Coronary artery (tissue), 2 donors: ENCODE data around the gene DLG5.
"Not testable (repeated sequence)": the region's sequence is repeated elsewhere in the genome, so short reads cannot be mapped to it uniquely, and the experiment has no call there.

Source experiments
- DNase-seq: peaks from one replicate; pipeline ENCODE4 v3.0.0-alpha.2; 2017; ENCODE audit warnings: low spot score
- H3K27ac ChIP-seq, 2 donors: fragments of 200-600 bp; sonication (generic); one replicate each; pipeline ENCODE4 v1.5.1; 2016 to 2019
- H3K4me3 ChIP-seq: fragments of 200-600 bp; sonication (generic); 2 replicates; pipeline ENCODE4 v1.5.1; 2016; ENCODE audit warnings: mild to moderate bottlenecking, moderate library complexity
- TF ChIP-seq, protein P1 (sequence below): fragments of 200-600 bp; sonication (generic); IDR thresholded peaks from one replicate; pipeline ENCODE4 v1.5.1; 2019; ENCODE audit warnings: antibody characterized with exemption

DLG5 gene

DNA sequence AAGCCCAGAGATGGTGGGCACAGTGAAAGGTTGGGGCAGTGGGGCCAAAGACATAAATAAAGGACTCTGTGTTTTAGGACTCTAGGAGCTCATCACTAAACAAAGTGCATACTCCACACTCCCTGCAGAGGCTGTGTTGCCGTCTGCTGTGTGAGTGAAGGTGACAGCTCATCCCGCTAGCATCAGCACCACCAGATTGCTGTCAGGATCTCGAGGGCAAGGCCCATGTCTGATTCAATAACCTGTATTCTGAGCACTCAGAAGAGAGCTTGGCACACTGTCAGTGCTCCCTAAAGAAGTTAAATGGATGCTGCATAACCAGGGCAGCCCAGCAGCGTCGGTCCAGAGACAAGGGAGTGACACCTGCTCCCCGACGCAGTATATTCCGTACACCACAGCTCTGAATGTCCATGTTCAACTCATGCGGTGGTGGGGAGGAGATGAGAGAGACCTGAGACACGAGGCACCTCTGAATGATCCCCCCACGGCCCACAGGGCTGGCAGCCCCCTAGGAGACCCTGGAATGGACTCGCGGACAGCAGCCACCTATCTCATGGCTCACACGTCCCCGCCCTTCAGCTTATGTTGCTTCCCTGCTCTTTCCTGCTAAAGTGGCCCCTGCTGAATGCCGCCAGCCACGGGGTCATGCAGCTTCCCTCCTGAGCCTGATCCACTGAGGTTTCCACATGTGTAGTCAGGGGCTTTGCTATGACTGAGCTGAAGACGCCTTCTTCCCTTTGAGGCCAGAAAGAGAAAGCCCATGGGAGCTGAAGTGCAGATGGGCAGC, 156.3 kb downstream of the DLG5 start:
- no peak for DNase-seq
- TF ChIP-seq, protein P1, sequence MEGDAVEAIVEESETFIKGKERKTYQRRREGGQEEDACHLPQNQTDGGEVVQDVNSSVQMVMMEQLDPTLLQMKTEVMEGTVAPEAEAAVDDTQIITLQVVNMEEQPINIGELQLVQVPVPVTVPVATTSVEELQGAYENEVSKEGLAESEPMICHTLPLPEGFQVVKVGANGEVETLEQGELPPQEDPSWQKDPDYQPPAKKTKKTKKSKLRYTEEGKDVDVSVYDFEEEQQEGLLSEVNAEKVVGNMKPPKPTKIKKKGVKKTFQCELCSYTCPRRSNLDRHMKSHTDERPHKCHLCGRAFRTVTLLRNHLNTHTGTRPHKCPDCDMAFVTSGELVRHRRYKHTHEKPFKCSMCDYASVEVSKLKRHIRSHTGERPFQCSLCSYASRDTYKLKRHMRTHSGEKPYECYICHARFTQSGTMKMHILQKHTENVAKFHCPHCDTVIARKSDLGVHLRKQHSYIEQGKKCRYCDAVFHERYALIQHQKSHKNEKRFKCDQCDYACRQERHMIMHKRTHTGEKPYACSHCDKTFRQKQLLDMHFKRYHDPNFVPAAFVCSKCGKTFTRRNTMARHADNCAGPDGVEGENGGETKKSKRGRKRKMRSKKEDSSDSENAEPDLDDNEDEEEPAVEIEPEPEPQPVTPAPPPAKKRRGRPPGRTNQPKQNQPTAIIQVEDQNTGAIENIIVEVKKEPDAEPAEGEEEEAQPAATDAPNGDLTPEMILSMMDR = no peak
- Histone ChIP-seq H3K27ac (no peak overlapping the region), H3K4me3 (no peak overlapping the region)

GRCh38 chr10:77768039-77768438, 158.5 kb downstream of the DLG5 start:
- DNase-seq = no peak
- TF ChIP-seq, protein P1 = no peak
- Histone ChIP-seq H3K27ac (no peak overlapping the region), H3K4me3 (no peak overlapping the region)

DNA sequence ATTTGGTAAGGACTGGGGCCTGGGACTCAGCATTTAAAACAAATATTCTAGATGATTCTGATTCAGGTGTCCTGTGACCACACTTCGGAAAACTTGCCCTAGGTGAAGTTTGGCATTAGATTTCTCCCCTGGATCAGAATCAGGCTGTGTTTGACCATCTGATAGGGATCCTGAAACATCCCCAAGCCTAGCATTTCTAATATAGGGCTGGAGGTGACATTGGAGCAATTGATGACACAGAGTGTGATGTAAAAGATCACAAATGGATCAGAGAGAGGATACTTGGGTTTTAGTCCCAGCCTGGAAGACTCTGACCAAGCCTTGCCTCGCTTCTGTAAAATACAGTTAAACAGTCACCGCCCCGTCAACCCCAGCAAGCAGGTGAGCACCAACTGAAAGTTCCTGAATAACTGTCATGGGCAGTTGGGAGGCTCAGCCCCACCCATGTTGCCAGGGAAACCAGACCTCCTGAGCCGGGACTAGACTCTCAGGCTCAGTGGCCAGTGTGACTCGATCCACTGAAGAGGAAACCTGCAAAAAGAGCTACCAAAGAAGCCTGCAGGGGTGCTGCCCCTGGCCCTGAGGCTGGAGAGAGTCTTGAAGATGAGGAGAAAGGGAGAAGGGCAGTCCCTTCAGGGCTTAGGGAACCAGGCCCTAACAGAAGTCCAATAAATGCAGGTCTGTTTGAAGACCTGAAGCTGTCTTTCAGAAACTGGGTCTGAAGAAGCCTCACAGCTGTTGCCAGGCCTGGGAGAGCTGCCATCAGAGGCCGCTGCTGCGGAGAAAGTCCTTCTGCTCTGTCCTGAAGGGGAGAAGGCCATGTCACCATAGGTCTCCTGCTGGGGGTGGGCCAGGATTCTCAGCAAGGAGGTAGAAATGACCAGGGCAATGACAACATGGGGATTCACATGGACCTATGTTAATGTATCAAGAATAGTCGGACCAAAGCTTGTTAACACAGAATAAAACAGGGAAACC, 162.8 kb downstream of the DLG5 start:
- Histone ChIP-seq H3K4me3 (no peak overlapping the region), H3K27ac (no peak overlapping the region)
- TF ChIP-seq, protein P1 = no peak
- no peak for DNase-seq

DNA sequence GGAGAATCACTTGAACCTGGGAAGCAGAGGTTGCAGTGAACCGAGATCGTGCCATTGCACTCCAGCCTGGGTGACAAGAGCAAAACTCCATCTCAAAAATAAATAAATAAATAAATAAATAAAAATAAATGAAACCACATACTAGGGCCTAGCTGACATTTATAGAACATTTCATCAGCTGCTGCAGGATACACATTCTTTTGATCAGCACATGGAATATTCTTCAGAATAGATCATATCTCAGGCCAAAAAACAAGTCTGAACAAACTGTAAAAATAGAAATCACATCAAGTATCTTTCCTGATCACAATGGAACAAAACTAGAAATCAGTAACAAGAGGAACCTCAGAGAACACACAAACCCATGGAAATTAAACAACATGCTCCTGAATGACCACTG, 168.1 kb downstream of the DLG5 start:
- H3K27ac ChIP-seq, H3K4me3 ChIP-seq, DNase-seq: not testable (repeated sequence)

DNA sequence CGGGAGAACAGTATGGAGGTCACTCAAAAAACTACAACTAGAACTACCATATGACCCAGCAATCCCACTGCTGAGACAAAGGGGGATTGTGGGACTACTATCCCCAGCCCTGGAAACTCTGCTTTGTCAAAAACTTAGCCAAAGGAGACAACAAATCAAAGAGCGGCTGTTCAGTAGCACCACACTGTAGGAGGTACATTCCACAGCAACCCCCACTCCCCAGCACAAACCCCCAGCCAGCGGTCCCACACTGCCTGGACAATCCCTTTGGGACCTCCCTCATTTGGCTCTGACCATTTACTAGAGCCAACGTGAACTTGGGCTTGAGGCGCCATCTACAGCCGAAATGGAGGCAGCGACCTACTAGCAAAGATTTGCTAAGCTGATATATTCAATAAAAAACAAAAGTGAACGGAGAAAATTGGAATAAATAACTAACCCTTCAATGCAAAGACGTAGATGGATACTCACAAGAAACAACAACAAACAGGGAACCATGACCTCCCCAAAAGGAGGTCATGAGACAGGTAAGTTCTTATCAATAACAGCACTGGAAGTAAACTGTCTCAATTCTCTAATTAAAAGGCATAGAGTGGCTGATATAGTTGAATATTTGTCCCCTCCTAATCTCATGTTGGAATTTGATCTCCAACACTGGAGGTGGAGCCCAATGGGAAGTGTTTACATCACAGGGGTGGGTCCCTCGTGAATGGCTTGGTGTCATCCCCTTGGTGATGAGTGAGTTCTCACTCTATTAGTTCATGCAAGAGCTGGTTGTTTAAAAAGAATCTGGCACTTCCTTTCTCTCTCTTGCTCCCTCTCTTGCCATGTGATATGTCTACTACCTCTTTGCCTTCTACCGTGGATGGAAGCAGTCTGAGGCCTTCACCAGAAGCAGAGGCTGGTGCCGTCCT, 170.0 kb downstream of the DLG5 start:
- H3K4me3 ChIP-seq = no peak overlapping the region

DNA sequence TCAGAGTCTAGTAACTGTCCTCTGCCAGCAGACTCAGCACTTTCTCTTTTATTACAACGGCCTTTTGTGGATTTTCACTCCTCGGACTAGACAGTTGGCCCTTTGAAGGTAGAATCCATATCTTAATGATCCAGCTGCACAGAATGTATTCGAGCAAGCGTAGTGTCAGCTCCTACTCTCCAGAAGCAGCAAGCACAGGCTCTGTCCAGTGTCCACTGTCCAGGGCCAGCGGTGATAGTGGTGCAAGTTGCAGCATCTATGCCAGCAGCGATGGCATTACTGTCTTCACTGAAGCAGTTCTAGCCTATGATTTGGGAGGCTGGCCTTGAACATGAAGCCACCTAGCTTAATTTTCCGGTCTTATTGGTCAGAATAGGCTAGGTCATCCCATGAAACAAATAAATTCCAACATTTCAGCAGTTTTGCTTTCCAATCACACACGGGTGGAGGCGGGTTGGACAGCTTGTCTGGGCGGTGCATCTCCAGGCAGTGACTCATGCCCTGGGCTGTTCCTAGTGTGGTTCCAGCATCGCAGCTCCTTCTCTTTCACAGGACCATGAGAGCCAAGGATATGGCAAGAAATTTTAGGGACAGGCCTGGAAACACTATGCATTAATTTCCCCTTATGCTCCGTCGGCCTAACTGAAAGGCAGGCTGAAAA, 180.4 kb downstream of the DLG5 start:
- Histone ChIP-seq H3K27ac (no peak overlapping the region), H3K4me3 (no peak overlapping the region)
- DNase-seq = no peak
- TF ChIP-seq, protein P1 = no peak

More for the DNA sequence above, 170.0 kb downstream of the DLG5 start:
- TF ChIP-seq, protein P1 = no peak
- no peak for DNase-seq
- no peak overlapping the region for H3K27ac ChIP-seq
